Peyer's patch (tissue), 4 donors: Measurements from ENCODE around the gene IL1RL2.

Experiments used
- POLR2A ChIP-seq, 2 donors: fragments of 450-650 bp; IDR thresholded peaks; one replicate each; pipeline ENCODE4 v1.5.1; 2017; ENCODE audit warnings: antibody characterized with exemption in 2 of 2, mild to moderate bottlenecking in 2 of 2, moderate library complexity in 2 of 2
- TF ChIP-seq, protein P1 (sequence below), 6 experiments: fragments of 450-650 bp in 4 of 6; fragments of 200-600 bp in 2 of 6; sonication (generic) in 1 of 6; IDR thresholded peaks; one replicate each; pipeline ENCODE4 v1.5.1; 2017 to 2019; ENCODE audit warnings: antibody characterized with exemption in 6 of 6, mild to moderate bottlenecking in 3 of 6, moderate library complexity in 1 of 6

GRCh38 chr2:102145934-102146333 lies 40.9 kb upstream of the IL1RL2 start:
- TF ChIP-seq POLR2A (IDR thresholded peaks at IDR 0.05): no peak
- TF ChIP-seq, protein P1, sequence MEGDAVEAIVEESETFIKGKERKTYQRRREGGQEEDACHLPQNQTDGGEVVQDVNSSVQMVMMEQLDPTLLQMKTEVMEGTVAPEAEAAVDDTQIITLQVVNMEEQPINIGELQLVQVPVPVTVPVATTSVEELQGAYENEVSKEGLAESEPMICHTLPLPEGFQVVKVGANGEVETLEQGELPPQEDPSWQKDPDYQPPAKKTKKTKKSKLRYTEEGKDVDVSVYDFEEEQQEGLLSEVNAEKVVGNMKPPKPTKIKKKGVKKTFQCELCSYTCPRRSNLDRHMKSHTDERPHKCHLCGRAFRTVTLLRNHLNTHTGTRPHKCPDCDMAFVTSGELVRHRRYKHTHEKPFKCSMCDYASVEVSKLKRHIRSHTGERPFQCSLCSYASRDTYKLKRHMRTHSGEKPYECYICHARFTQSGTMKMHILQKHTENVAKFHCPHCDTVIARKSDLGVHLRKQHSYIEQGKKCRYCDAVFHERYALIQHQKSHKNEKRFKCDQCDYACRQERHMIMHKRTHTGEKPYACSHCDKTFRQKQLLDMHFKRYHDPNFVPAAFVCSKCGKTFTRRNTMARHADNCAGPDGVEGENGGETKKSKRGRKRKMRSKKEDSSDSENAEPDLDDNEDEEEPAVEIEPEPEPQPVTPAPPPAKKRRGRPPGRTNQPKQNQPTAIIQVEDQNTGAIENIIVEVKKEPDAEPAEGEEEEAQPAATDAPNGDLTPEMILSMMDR (IDR thresholded peaks at IDR 0.05): no peak
